Suprapubic skin (tissue), 3 donors: Measurements from ENCODE around the gene TRIP13.

Experiments
- POLR2AphosphoS5 ChIP-seq, 3 donors: sonication (generic); formaldehyde crosslinking; IDR thresholded peaks; one replicate each; pipeline ENCODE4 v1.6.1; 2017; ENCODE audit warnings: antibody characterized with exemption in 3 of 3
- TF ChIP-seq, protein P1 (sequence below), 2 donors: fragments of 200-600 bp in 1 of 2; fragments of 450-650 bp in 1 of 2; sonication (generic) in 1 of 2; IDR thresholded peaks; one replicate each; pipeline ENCODE4 v1.5.1; 2016 to 2019; ENCODE audit warnings: antibody characterized with exemption in 2 of 2, mild to moderate bottlenecking in 1 of 2, moderate library complexity in 1 of 2

DNA sequence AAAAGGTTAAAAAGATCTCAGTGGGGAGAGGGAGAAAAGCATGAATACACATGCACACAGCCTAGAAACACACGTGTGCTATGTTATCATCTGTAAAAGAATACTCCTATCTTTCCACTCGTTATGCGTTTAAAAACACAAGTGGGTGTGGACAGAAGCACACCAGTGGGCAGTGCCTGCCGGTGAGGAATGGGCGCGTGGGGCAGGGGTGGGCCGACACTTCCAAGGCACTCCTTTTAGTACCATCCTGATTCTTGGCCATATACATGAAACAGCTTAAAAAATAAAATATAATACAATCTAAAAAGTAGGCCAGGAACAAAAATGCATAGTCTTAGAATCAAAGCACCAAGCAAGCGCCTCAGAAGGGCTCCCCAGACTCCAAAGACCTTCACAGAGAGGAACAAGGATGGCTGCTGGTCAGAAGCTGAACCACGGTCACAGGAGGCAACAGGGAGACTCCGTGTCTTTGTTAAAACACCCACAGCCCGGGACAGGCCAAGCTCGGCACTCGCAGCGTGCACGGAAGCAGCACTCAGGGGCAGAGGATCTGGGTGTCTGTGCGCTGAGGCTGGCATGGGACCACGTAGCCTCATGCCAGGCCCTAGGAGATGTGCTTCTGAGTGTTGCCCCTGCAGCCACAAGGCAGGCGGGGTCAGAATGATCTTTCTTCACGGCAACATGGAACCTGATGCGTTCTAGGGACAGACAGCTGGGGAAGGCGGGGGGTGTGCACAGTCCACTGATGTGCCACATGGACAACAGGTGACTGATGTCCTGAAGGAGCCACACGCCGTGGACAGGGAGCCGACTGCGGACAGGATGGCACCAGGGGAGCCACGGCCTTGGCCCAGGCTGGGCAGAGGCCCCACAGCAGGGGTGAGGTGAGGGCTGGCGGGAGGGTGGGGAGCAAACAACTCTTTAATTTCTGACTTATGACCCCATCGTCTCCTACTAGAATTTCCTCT, 16.0 kb upstream of the TRIP13 start:
- no peak for TF ChIP-seq POLR2AphosphoS5 (IDR thresholded peaks at IDR 0.05)
- TF ChIP-seq, protein P1, sequence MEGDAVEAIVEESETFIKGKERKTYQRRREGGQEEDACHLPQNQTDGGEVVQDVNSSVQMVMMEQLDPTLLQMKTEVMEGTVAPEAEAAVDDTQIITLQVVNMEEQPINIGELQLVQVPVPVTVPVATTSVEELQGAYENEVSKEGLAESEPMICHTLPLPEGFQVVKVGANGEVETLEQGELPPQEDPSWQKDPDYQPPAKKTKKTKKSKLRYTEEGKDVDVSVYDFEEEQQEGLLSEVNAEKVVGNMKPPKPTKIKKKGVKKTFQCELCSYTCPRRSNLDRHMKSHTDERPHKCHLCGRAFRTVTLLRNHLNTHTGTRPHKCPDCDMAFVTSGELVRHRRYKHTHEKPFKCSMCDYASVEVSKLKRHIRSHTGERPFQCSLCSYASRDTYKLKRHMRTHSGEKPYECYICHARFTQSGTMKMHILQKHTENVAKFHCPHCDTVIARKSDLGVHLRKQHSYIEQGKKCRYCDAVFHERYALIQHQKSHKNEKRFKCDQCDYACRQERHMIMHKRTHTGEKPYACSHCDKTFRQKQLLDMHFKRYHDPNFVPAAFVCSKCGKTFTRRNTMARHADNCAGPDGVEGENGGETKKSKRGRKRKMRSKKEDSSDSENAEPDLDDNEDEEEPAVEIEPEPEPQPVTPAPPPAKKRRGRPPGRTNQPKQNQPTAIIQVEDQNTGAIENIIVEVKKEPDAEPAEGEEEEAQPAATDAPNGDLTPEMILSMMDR (IDR thresholded peaks at IDR 0.05) = no peak
